ENCODE data around the gene FOXM1.

DNA sequence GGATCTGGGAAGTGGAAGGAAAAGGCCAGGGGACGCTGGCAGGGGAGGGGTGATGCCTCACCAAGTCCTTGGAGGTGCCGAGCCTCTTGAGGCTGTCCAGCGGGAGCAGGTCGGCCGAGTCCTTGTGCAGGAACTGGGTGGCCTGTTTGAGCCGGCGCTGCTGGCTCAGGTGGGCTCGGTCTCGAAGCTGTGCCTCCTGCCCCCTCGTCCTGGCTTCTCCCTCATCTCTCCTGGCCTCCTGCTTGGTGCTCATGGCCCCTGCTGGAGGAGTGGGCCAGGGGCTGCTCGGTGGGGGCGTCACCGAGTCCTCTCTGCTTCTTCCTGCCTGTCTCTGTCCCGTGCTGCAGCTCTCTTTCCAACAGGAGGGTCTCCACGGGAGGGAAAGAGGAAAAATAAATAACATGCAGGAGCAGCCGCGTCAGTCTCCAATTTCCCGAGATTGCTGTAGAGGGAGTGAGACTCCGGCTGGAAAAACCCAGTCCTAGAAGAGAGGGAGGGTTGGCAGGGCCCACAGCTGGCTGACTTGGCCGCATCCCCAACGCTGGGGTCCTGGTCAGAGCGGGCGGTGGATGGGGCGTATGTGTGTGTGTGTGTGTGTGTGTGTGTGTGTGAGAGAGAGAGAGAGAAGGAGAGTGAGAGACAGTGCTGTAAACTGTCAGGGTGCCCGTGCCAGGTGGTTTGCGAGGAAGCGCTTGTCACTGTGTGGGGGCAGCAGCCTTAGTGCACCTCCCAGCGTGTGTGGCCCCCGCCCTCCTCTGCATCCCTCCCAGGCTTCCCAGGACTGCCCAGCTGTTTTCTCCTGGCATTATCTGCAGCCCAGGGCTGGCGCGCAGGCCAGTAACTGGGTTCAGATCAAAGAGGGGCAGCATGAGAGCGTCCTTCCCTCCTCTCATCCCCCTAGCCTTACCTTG lies 42.1 kb downstream of the FOXM1 start, which contains the start of gene NRIP2:
- no peak for TF ChIP-seq POLR2AphosphoS5 (IDR thresholded peaks at IDR 0.05)
- TF ChIP-seq CTCF (IDR thresholded peaks at IDR 0.05), result no peak

All from transverse colon (tissue), 4 donors.